ENCODE measurements around the gene HYCC1. TPM values are rescaled to one million over a fixed set of nuclear protein-coding genes. Genes with fewer than 3 reads are reported as not detected.

Gene HYCC1
- total and polyA plus RNA-seq, 8 donors, result 3.8 to 15.5 (median 9.1) TPM

DNA sequence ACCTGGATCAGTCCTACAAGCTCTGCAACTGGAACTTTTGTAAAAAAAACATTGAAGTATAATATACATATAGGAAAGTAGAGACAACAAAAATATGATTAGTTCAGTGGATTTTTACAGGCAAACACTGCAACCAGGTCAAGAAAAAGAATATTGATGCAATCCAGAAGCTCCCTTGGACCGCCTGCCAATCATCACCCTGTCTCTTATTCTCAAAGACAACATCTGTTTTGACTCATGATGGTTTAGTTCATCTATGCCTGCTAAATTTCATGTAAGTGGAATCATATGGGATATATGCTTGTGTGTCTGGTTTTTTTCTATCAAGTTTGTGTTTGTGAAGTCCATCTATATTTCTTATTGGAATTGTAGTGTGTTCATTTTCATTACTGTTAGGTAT is 7.7 kb upstream of the HYCC1 start:
- H3K27me3 ChIP-seq, result no peaks in the 10 kb centered on the region
- no peaks in the 10 kb centered on the region for H3K9me3 ChIP-seq
- no peak overlapping the region for H3K27ac ChIP-seq
- no peaks in the 10 kb centered on the region for H3K36me3 ChIP-seq
- TF ChIP-seq, protein P1, sequence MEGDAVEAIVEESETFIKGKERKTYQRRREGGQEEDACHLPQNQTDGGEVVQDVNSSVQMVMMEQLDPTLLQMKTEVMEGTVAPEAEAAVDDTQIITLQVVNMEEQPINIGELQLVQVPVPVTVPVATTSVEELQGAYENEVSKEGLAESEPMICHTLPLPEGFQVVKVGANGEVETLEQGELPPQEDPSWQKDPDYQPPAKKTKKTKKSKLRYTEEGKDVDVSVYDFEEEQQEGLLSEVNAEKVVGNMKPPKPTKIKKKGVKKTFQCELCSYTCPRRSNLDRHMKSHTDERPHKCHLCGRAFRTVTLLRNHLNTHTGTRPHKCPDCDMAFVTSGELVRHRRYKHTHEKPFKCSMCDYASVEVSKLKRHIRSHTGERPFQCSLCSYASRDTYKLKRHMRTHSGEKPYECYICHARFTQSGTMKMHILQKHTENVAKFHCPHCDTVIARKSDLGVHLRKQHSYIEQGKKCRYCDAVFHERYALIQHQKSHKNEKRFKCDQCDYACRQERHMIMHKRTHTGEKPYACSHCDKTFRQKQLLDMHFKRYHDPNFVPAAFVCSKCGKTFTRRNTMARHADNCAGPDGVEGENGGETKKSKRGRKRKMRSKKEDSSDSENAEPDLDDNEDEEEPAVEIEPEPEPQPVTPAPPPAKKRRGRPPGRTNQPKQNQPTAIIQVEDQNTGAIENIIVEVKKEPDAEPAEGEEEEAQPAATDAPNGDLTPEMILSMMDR (IDR thresholded peaks at IDR 0.05), result no peak
- ATAC-seq (no peak), DNase-seq (no peak), FAIRE-seq (no peak)
- H3K4me1 ChIP-seq, result no peaks in the 10 kb centered on the region
- intact Hi-C loops (cut with DNase I), result no loop called here
- WGBS, 2 donors, result 46 to 89% methylated on average over 1 of the region's 1 CpG
- no peak overlapping the region for H3K4me3 ChIP-seq

DNA sequence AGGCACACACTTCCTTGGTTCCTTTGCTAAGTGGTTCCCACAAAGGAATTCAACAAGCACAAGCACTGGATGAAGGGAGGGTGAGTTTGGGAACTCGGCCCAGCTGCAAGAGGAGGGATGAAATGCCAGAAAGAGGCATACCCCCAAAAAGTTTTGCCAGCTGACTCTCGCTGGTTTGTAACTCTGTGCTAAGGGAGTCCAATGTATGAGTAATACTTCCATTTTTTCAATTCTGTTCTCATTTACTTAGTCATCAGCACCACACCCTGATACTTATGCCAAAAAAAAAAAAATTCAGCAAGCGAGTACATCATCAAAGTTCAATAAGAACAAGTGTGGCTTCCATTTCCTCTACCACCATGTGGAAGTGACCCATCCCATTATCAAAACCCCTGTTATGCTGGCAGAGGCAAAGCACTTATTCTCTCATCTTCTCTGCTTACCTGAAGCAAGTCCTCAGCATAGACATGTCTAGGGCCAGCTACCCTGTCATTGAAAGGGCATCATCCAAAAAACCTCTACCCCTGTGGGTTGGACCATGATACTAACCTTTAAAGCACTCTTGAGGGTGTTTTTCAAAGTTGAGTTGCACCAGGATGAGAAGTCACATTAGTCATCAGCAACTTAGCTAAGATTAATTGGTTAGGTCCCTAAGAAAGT is 6.9 kb upstream of the HYCC1 start:
- Histone ChIP-seq H3K4me1 (no peaks in the 10 kb centered on the region), H3K36me3 (no peaks in the 10 kb centered on the region), H3K27ac (no peak overlapping the region), H3K4me3 (no peak overlapping the region), H3K9me3 (no peaks in the 10 kb centered on the region), H3K27me3 (no peaks in the 10 kb centered on the region)
- intact Hi-C loops (cut with DNase I), result no loop called here
- ATAC-seq (peak in 3 of 4 donors; percentile 48 to 83 (median 57)), DNase-seq (no peak), FAIRE-seq (no peak)
- TF ChIP-seq, protein P1 (IDR thresholded peaks at IDR 0.05), result no peak
- 62 to 66% methylated on average over 3 of the region's 3 CpGs for WGBS, 2 donors

DNA sequence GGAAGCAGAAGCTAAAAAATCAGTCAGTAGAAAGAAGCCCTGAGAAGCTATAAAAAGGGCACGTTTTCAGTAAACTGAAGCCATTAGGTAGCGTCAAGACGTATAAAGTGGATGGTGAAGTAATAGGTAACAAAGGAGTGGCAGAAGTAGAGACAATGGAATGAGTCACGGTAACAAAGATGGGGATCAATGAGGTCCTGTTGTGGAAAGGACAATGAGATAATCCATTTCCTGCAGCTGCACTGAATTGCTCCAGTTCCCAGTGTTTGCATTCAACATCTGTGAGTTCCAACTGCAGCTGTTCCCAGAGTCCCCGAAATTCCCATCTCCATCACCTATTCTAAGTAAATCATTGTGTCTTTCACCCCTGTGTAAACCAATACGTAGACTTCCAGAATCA is 4.8 kb upstream of the HYCC1 start:
- no peaks in the 10 kb centered on the region for H3K36me3 ChIP-seq
- H3K27ac ChIP-seq, result no peak overlapping the region
- FAIRE-seq, result no peak
- H3K27me3 ChIP-seq, result no peaks in the 10 kb centered on the region
- no peak overlapping the region for H3K4me3 ChIP-seq
- TF ChIP-seq, protein P1 (IDR thresholded peaks at IDR 0.05), result no peak
- H3K4me1 ChIP-seq, result no peaks in the 10 kb centered on the region
- 59 to 68% methylated on average over 6 of the region's 6 CpGs for WGBS, 2 donors
- H3K9me3 ChIP-seq, result no peaks in the 10 kb centered on the region
- intact Hi-C loops (cut with DNase I), result no loop called here
- DNase-seq, result no peak
- no peak for ATAC-seq

DNA sequence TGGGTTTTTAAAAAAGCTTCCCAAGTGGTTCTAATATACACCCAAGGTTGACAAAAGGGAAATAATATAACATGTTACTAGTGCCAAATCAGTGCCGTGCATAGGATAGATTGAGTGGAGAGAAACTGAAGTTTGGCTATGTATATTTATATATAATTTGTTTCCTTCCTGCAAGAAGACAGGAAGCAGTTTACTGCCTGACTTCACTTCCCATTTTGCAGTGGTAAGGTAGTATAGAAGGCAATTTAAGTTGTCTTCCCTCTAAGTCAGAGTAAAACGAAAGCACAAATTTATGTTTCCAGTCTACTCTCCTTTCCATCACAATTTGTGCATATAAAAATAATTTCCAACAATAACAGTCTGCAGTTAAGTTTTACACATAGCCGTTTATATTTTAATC is 3.4 kb upstream of the HYCC1 start:
- ATAC-seq, result no peak
- H3K4me3 ChIP-seq, result no peak overlapping the region
- WGBS, 2 donors, result 73 to 74% methylated on average over 3 of the region's 3 CpGs
- no peaks in the 10 kb centered on the region for H3K27me3 ChIP-seq
- H3K27ac ChIP-seq, result no peak overlapping the region
- no peaks in the 10 kb centered on the region for H3K36me3 ChIP-seq
- TF ChIP-seq, protein P1 (IDR thresholded peaks at IDR 0.05), result no peak
- H3K4me1 ChIP-seq, result peaks cover 0 to 5% (median 1%) of the 10 kb centered on the region in 3 donors
- no peak for FAIRE-seq
- DNase-seq, result no peak
- H3K9me3 ChIP-seq, result no peaks in the 10 kb centered on the region
- intact Hi-C loops (cut with DNase I), result no loop called here
